Pons (tissue), 1 donor: ENCODE data around the gene MIF.
"Not testable (repeated sequence)": the region's sequence is repeated elsewhere in the genome, so short reads cannot be mapped to it uniquely, and the experiment has no call there.

Experiments
- DNase-seq: peaks from one replicate; pipeline ENCODE4 v3.0.0-alpha.2; 2016; ENCODE audit warnings: low spot score

MIF gene

DNA sequence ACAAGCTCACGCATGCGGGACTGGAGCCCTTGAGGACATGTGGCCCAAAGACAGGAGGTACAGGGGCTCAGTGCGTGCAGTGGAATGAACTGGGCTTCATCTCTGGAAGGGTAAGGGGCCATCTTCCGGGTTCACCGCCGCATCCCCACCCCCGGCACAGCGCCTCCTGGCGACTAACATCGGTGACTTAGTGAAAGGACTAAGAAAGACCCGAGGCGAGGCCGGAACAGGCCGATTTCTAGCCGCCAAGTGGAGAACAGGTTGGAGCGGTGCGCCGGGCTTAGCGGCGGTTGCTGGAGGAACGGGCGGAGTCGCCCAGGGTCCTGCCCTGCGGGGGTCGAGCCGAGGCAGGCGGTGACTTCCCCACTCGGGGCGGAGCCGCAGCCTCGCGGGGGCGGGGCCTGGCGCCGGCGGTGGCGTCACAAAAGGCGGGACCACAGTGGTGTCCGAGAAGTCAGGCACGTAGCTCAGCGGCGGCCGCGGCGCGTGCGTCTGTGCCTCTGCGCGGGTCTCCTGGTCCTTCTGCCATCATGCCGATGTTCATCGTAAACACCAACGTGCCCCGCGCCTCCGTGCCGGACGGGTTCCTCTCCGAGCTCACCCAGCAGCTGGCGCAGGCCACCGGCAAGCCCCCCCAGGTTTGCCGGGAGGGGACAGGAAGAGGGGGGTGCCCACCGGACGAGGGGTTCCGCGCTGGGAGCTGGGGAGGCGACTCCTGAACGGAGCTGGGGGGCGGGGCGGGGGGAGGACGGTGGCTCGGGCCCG lies at the start of gene MIF:
TSS of gene MIF (plus strand) at position 439 of the 765 bp plus-strand sequence. CDS start at position 531, 92 bp downstream.
- peak; percentile 92 for DNase-seq

DNA sequence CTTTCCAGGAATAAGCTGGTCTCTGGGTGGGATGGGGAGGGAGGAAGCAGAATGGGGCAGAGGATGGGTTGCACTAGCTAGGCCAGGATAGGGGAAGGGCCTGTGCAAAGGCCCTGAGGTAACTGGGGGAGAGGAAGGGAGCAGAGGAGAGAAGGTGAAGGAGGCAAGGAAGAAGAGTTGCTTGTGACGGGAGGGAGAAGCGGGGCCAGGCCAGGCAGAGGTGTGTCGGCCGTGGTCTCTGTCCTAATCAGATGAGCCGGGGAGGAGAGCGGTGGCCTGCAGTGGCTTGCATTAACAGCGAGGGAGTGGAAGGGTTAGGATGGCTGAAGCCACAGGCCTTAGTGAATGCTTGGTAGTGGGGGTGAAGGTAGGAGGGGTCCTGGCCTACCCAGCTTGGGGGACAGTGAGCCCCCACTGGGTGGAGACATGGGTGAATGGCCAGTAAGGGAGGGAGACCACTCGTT lies 49.4 kb upstream of the MIF start:
- DNase-seq: no peak

DNA sequence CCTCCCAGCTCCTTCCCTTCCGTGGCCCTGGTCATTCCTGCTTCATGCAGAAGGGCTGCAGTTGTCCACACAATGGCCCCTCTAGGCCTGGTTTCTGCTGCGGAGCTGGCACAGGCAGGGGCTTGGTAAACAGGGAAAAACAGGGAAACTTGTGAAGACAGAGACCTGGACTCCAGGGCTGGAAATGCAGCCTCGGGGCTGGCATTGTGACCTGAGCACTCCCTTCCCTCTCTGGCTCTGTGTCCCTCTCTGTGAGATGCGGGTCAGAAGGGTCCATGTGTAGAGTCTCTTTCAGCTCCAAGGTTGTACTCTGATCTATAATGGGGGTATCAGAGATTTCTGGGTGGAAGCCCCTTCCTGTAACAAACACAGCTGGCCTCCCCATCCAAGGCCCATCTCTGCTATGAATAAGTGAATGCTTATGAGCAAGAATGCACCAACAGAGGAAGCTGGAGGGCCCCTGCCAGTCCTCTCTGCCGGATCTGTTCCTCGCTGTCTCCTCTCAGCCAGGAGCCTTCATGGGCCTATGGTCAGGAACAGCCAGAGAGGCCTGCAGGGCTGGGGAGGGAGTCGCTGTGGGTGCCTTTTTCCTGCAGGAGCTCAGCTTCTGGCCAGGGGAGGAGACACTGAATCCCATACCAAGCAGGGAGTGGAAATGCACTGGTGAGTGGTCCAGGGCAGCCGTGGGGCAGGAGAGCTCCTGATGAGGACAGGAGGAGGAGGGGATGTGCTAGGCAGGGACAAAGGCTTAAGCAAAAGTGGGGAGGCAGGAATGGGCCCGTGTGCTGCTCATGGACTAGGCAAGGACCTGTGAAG lies 48.7 kb upstream of the MIF start:
- no peak for DNase-seq

DNA sequence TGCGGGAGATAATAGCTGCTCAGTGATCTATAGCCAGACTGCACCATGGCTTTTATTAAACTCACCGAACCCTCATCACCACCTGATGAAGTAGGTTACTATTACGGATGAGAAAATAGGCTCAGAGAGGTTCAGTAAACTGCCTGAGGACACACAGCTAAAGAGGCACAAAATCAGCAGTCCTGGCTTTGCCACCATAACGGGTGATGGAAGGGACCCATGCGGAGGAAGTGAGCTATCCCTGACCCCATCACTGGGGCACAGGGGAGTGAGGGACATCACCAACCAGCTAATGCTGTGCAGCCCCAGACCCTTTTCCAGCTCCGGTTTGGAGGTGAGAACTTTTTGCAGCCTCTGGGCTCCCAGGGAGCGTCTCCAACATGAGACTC lies 48.1 kb upstream of the MIF start:
- DNase-seq: no peak

DNA sequence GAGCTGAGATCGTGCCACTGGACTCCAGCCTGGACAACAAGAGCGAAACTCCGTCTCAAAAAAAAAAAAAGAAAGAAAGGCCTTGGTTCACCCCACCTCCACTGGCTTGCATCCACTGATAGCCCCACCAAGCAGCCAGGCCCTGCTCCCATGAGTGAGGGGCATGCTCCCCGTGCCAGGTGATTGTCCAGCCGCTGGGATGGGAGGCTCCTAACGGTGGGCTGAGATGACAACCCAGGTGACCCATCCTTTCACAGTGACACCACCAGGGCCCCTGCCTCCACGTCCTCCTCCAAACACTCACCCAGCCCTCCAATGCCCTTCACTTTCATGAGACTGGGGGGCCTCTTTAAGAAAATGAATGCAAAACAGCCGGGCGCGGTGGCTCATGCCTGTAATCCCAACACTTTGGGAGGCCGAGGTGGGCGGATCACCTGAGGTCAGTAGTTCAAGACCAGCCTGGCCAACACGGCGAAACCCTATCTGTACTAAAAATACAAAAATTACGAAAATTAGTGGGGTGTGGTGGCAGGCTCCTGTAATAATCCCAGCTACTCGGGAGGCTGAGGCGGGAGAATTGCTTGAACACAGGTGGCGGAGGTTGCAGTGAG lies 46.8 kb upstream of the MIF start:
- no peak for DNase-seq

DNA sequence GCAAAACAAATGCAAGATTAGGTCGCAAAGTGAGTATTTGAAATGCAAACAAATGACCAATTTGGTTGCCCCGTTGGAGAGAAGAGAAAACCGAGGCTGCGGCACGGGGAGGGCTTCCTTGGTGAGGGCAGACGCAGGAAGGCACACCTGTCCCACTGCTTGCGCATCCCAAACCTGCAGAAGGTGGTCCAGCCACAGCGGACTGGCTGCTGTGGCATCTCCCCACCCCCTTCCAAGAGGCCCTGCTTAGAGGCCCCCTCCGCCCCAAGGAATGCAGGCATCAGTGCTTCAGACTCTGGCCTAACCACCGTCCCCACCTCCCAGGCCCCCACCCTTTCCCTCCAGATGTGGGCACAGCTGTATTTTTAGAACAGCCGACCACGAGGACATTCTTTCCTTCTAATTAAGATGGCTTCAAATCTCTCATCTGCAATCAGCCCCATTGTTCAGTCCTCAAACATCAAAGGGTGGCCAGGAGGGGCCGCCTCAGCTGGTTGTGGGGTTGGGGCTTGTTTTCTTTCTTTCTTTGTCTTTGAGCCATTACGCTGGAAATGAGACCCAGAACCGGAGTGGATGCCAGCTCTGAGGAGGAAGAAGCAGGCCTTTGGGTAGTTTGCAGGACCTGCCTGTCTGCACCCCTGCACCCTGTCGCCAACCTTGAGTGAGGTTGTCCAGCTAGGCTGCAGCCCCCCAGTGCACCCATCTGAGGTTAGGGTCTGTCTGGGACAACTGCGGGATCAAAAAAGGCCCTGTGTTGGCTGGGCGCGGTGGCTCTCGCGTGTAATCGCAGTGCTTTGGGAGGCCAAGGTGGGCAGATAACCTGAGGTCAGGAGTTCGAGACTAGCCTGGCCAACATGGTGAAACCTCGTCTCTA lies 46.0 kb upstream of the MIF start:
- DNase-seq: no peak

DNA sequence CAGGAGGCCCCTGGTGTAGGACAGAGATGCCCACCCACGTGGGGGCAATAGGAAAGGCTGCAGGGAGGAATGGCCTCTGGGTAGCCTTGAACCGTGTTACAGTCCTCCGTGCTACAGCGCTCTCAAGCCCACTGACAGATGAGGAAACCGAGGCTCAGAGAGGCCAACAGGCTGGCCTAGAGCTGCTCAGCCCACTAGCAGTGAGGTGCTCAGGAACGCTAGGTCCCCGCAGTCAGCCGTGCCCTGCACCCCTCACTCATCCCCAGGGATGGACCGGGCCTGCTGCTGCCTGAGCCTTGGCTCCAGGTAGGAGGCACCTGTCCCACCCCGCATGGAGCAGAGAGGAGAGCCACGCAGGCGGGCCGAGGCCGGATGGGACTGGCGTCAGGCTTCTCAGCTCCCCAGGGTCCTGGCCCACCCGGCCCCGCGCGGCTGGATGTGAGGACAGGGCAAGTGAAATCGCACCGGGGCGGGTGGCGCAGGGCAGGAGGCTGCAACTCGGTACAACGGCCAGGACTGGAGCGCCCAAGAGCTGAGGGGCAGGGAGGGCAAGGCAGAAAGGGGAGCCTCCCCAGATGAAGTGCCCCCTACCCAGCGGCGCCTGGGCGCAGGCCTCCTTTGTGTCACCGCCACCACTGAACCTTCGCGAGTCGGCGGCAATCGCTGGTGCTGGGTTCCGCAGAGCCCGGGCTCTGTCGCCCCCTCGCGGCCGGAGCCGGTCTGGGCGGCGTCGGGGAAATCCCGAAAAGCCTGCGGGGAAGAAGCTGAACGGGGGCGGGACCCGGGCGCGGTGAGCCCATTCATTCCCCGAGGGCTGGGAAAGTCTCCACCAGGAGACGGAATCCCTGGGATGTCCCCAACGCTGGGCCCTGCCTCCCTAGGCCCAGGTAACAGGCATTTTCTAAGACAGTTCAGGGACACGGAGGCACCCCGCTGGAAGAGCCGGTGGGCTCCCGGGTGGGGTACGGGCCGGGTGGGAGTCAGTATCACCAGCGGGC lies 44.9 kb upstream of the MIF start:
- DNase-seq: no peak

DNA sequence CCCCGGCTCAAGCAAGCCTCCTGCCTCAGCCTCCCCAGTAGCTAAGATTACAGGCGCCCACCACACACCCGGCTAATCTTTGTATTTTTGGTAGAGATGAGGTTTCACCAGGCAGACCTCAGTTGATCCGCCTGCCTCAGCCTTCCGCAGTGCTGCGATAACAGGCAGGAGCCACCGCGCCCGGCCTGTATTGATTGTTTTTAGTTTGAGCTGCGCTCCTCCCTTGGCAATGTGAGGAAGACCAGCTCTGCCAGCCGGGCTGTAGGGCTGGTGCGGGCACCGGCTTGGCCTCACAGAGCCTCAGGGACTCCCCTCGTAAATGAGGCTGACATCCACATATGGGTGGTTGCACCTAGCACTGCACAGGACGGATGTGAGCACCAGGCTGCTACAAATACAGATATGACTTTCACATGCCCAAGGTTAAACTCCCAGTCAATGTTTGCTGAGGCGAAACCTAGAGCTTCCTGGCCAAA lies 44.0 kb upstream of the MIF start:
- no peak for DNase-seq

DNA sequence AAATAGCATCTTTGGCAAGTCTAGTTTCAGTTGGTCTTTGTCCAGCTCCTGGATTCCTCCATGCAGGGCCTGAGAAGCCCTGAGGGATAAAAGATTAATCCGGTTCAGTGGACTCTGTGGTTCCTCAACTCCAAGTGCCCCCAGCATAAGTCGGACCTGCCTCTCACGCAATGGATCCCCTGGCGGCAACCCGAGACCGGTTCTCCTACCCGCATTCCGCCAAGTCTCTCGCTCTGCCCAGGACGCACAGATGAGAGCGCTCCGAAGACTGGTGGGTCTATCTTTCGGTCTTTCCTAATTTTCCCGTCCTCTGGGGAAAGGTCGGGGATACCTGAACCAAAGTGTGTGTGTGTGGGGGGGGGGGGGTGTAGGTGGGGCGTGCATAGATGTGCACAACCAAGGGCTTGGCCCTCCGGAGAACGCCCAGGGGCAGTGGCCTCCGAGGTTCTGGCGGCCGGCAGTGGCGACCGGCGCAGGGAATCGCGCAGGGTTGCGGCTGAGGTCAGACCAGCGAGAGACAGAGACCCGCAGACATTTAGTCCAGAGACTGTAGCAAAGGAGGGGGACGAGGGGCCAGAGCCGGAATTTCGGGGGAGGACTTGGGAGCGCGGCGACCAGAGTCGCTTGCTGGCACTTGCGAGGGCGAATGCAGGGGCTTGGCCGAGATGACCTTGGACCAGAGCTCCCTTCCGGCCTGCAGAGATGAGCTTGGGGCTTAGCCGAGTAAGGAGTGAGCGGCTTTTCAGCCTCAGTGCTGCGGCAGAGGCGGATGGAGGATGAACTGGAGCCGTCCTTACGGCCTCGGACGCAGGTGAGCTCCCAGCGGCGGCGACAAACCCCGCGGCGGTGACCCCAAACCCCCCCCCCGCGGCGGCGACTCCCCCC lies 37.2 kb upstream of the MIF start:
- peak; percentile 31 for DNase-seq

DNA sequence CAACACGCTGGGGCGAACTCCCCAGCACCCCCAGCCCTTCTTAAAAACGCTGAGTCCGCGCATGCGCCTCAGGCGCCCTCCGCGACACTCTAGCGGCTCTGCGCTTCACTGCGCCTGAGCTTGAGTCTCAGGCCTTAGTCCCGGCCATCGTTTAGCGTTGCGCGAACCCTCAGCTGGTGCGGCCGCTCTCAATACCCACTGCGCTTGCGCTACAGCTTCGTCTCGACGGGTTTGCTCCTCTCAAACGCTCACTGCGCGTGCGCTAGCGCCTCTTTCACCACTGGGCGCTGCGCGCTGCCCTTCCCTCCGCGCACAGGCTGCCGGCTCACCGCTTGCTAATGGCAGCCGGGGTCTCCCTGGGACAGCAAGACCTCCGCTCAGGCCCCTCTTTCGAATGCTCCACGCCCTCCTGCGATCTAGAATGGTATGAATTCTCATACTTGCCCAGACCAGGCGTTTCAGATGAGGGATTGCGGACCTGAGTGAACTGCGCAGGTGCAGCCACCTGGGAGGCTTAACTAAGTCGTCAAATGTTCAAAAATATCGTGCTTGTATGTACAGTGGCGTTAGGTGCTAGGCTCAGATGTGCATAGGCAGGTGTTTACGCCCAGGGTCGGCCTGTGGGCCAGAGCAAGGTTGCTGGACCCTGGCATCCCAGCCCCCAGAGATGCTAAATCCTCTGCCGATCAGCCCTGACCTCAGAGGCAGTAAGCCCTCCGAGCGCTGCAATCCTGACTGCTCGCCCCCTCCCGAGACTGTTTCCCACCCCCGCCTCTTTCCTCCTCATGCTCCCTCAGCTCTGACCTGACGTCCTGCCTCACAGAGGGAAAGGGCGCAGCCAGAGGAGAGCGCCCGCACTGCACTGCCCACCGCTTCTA lies 36.3 kb upstream of the MIF start, which contains the start of gene SLC2A11:
TSS of gene SLC2A11 (plus strand) at position 270 of the 878 bp plus-strand sequence. CDS start at position 395, 125 bp downstream.
- DNase-seq: peak; percentile 98

DNA sequence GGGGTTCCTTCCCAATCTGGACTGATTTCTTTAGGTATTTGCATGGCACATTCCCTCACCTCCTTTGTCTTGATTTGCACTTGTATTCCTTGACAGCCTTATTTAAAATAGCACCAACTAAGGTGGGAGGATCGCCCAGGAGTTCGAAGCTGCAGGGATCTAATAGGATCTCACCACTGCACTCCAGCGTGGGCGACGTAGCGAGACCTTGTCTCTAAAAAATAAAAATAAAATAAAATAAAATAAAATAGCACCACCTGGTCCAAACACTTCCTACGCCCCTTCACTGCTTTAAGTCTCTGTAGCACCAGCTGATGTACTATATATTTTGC lies 35.7 kb upstream of the MIF start:
- DNase-seq: no peak

DNA sequence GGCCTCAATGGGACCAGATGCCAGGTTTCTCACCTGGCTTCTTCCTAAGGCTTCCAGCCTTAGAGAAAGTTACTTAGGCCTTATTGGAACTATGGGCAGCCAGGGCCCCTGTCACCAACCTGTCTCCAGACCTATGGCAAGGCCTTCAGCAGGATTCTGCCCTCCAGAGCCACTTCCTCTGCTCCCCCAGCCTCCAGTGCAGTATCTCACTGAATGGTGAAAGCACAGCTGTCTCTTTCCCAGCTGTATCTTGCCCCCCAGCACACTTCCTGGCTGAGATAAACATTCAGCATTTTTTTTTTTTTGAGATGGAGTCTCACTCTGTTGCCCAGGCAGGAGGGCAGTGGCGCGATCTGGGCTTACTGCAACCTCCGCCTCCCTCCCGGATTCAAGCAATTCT lies 35.0 kb upstream of the MIF start:
- DNase-seq: no peak

DNA sequence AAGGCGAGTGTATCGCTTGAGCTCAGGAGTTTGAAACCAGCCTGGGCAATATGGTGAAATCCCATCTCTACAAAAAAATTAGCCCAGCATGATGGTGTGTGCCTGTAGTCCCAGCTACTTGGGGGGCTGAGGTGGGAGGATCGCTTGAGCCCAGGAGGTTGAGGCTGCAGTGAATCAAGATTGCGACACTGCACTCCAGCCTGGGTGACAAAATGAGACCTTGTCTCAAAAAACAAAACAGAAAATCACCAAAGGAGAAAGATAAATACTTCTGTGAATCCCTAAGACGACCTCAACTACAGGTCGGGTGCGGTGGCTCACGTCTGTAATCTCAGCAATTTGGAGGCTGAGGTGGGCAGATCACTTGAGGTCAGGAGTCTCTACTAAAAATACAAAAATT lies 34.0 kb upstream of the MIF start:
- not testable (repeated sequence) for DNase-seq

DNA sequence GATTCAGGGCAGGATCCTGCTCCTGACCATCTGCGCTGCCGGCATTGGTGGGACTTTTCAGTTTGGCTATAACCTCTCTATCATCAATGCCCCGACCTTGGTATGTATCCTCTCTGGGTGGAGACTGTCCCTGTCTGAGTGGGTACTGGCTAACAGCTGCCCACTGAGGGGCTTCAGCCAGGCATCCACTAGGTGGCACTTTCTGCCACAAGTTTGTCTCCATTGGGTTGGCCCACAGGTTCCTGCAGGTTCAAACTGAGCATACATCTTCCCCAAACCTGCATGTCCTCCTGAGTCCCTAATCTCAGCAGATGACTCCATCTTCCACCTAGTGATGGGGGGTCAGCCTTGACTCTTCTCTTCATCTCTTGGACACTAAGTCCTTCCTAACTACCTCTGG lies 32.1 kb upstream of the MIF start:
- no peak for DNase-seq

DNA sequence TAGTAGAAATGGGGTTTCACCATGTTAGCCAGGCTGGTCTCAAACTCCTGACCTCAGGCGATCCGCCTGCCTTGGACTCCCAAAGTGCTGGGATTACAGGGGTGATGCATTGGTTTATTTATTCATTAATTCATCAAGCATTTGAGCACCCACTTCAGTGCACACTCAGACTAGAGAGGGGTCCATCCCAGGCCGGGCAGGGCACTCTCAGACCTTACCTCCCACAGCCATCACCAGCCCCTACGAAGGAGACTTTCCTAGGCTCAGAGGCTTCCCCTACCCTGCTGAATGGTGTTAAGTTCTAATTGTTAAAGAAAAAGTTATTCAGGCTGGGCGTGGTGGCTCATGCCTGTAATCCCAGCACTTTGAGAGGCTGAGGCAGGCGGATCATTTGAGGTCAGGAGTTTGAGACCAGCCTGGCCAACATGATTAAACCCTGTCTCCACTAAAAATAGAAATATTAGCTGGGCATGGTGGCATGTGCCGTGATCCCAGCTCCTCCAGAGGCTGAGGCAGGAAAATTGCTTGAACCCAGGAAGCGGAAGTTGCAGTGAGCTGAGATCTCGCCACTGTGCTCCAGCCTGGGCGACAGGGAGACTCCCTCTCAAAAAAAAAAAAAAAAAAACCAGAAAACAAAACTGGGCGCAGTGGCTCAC lies 29.6 kb upstream of the MIF start:
- not testable (repeated sequence) for DNase-seq

DNA sequence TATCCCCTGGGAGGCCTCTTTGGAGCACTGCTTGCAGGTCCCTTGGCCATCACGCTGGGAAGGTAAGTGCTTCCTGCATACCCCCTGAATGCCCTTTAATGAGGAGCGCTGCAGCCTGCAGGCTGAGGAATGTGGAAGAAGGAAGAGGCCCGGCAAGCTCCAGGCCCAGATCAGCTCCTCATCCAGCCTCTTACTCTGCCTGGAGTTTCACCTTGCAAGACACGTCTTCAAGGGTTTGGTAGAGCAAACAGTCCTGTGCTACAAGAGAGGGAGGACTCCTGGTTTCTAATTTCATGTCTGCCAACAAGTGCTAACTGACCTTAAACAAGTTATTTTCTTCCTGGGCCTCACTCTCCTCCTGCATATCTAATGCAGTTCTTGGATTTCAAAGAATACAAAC lies 25.6 kb upstream of the MIF start:
- no peak for DNase-seq

DNA sequence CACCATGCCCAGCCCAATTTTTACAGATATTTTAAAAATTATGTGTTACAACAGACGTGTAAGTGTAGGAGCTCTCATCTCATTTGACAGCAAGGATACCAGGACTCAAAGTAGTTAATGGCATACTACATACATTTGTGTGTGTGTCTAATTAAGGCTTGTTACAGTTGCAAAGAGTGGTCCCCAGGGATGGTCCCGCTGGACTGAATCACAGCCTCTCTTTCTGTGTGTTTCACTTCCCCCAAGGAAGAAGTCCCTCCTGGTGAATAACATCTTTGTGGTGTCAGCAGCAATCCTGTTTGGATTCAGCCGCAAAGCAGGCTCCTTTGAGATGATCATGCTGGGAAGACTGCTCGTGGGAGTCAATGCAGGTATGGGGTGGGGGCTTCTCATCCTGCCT lies 19.3 kb upstream of the MIF start:
- no peak for DNase-seq

DNA sequence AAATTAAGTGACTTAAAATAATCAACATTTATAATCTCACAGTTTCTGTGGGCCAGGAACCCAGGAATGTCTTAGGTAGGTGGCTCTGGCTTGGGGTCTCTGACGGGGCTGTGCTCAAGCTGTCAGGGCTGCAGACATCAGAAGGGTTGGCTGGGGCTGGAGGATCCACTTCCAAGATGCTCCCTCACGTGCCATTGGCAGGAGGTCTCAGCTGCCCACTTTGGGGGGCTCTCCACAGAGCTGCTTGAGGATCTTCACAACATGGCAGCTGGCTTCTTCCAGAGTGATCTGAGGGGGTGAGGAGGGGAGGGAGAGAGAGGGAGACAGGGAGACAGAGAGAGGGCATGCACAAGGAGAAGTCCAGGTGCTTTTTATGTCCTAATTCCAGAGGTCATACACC lies 18.4 kb upstream of the MIF start:
- DNase-seq: no peak
